T-cell (primary cell): ENCODE measurements around the gene TGFBR2. TPM values are rescaled to one million over a fixed set of nuclear protein-coding genes. Genes with fewer than 3 reads are reported as not detected.
A peak's percentile ranks its signal among the peaks of the same experiment; 100 is the strongest.

Source experiments
- ATAC-seq, 4 experiments: fragments of 200-7000 bp in 3 of 4; fragments of 150-1000 bp in 1 of 4; cut with Tn5 transposase; replicated peaks in 1 of 4; 1 replicate in 3 of 4; 2 replicates in 1 of 4; pipeline ENCODE4 v1.10.0; 2021; ENCODE audit warnings: moderate library complexity in 3 of 4, mild to moderate bottlenecking in 2 of 4, moderate number of reproducible peaks in 1 of 4
- CTCF ChIA-PET, 2 donors: fragments of 300-600 bp; sonication (Branson Sonifier 250); formaldehyde crosslinking; loops; one replicate each; lab custom pipeline; 2022; ENCODE audit warnings: antibody characterized with exemption in 2 of 2; lab: Charles Lee
- POLR2A ChIA-PET, 2 donors: fragments of 300-600 bp; sonication (Branson Sonifier 250); formaldehyde crosslinking; loops; one replicate each; lab custom pipeline; 2022; ENCODE audit warnings: antibody characterized with exemption in 2 of 2; lab: Charles Lee
- DNase-seq, 35 experiments: peaks; one replicate each; pipeline versions ENCODE4 v3.0.0 to v3.0.0-alpha.2; 2013 to 2023
- H3K27ac ChIP-seq: one replicate; pipeline ENCODE4 v1.5.1; 2013; ENCODE audit warnings: low read length
- H3K27me3 ChIP-seq, 2 experiments: replicated peaks in 1 of 2; 1 replicate in 1 of 2; 2 replicates in 1 of 2; pipeline versions ENCODE4 v1.6.1 to v1.7.0; 2013; ENCODE audit warnings: low read length in 1 of 2, mixed read lengths in 1 of 2; ENCODE audit not compliant: control insufficient read depth in 2 of 2, insufficient read depth in 2 of 2; ENCODE audit errors: extremely low read depth in 1 of 2
- H3K36me3 ChIP-seq, 2 donors: 1 replicate in 1 of 2; 2 replicates in 1 of 2; pipeline versions ENCODE4 v1.6.1 to v1.7.0; 2013; ENCODE audit warnings: low read length in 1 of 2; ENCODE audit not compliant: control insufficient read depth in 2 of 2, insufficient read depth in 1 of 2; ENCODE audit errors: extremely low read depth in 1 of 2
- H3K4me1 ChIP-seq, 2 experiments: 1 replicate in 1 of 2; 2 replicates in 1 of 2; pipeline versions ENCODE4 v1.6.1 to v1.7.0; 2013; ENCODE audit warnings: low read length in 2 of 2, mixed read lengths in 1 of 2; ENCODE audit not compliant: insufficient read depth in 2 of 2, control insufficient read depth in 1 of 2; ENCODE audit errors: extremely low read depth in 1 of 2
- H3K4me3 ChIP-seq, 2 donors: 1 replicate in 1 of 2; 2 replicates in 1 of 2; pipeline versions ENCODE4 v1.5.1 to v1.7.0; 2013; ENCODE audit warnings: mild to moderate bottlenecking in 2 of 2, low read length in 1 of 2, moderate library complexity in 1 of 2; ENCODE audit not compliant: control insufficient read depth in 1 of 2; ENCODE audit errors: extremely low read depth in 1 of 2
- H3K9me3 ChIP-seq: 2 replicates; pipeline ENCODE4 v1.7.0; 2013
- H3K27ac Mint-ChIP-seq, 2 donors: one replicate each; pipeline ENCODE4 v1.8.0; 2020 to 2021; ENCODE audit warnings: mild to moderate bottlenecking in 2 of 2, mixed read lengths in 2 of 2
- H3K27me3 Mint-ChIP-seq, 2 donors: one replicate each; pipeline ENCODE4 v1.8.0; 2021 to 2022; ENCODE audit warnings: mixed read lengths in 2 of 2
- H3K36me3 Mint-ChIP-seq: one replicate; pipeline ENCODE4 v1.8.0; 2021; ENCODE audit warnings: mixed read lengths
- H3K4me1 Mint-ChIP-seq, 3 donors: one replicate each; pipeline ENCODE4 v1.8.0; 2020 to 2022; ENCODE audit warnings: mixed read lengths in 3 of 3, mild to moderate bottlenecking in 1 of 3
- H3K4me3 Mint-ChIP-seq, 3 donors: one replicate each; pipeline ENCODE4 v1.8.0; 2020 to 2022; ENCODE audit warnings: mild to moderate bottlenecking in 3 of 3, mixed read lengths in 3 of 3, moderate library complexity in 3 of 3
- H3K9me3 Mint-ChIP-seq, 3 donors: one replicate each; pipeline ENCODE4 v1.8.0; 2020 to 2022; ENCODE audit warnings: mixed read lengths in 3 of 3
- WGBS: methylation state at CpG from one replicate; pipeline ENCODE4 v1.1.5; 2013; ENCODE audit warnings: missing lambda C conversion rate; ENCODE audit not compliant: insufficient coverage; 5-methylcytosine and 5-hydroxymethylcytosine counted together
- total RNA-seq, 35 experiments: library from RNA in 6 of 35; stranded (reverse) in 6 of 35; fragments of 120-200 nt in 1 of 35; gene quantifications; one replicate each; pipeline versions ENCODE4 v1.2.1 to v1.2.4 and lab custom pipeline; 2013 to 2026

Gene TGFBR2
- total RNA-seq, 5 donors from 2014 or later (not counting 1 experiment from before 2014, with no cell fraction given) = 114 to 145 (median 127) TPM

GRCh38 chr3:30656624-30657141 lies 50.3 kb downstream of the TGFBR2 start:
- H3K4me1 Mint-ChIP-seq = peaks cover 97 to 99% (median 97%) of the 10 kb centered on the region in 3 donors
- WGBS = 100% methylated on average over 1 of the region's 3 CpGs
- no peaks in the 10 kb centered on the region for H3K9me3 Mint-ChIP-seq
- H3K4me3 ChIP-seq = no peak overlapping the region
- peaks cover 90 to 92% of the 10 kb centered on the region in 2 experiments for H3K4me1 ChIP-seq
- H3K27ac ChIP-seq = peak overlapping the region; percentile 97
- no peaks in the 10 kb centered on the region for H3K9me3 ChIP-seq
- H3K4me3 Mint-ChIP-seq = peak overlapping the region; percentile 42 to 76 (median 42)
- no peak for ATAC-seq
- peaks cover 6 to 75% of the 10 kb centered on the region in 2 donors for H3K36me3 ChIP-seq
- peak overlapping the region; percentile 95 to 96 for H3K27ac Mint-ChIP-seq
- no peaks in the 10 kb centered on the region for H3K27me3 Mint-ChIP-seq
- POLR2A ChIA-PET = interaction anchor here (0.6 kb wide), 3 partner anchors 12 to 478 kb away, joined by 3 read pairs; no protein-coding TSS in a partner anchor
- DNase-seq = no peak
- H3K36me3 Mint-ChIP-seq = peaks cover 68% of the 10 kb centered on the region
- H3K27me3 ChIP-seq = no peaks in the 10 kb centered on the region
- CTCF ChIA-PET = interaction anchor here (0.7 to 2.7 kb wide), 4 partner anchors 13 to 50 kb away, joined by 3 to 14 read pairs (median 4); partner anchors contain the start of gene TGFBR2 (in 1 of the 2)

- peaks cover 85 to 98% of the 10 kb centered on the region in 2 experiments for H3K4me1 ChIP-seq
- Mint-ChIP-seq H3K4me1 (peaks cover 97 to 99% (median 97%) of the 10 kb centered on the region in 3 donors), H3K27ac (peak overlapping the region; percentile 95 to 96), H3K36me3 (peaks cover 64% of the 10 kb centered on the region), H3K4me3 (peak overlapping the region; percentile 58 to 76 (median 62)), H3K9me3 (no peaks in the 10 kb centered on the region), H3K27me3 (no peaks in the 10 kb centered on the region)
- no peaks in the 10 kb centered on the region for H3K9me3 ChIP-seq
- ATAC-seq = peak; percentile 40 to 61 (median 46)
- H3K27ac ChIP-seq = peak overlapping the region; percentile 97
- peak in 29 of 35 experiments; percentile 25 to 87 (median 53) for DNase-seq
- WGBS = 6% methylated on average over 2 of the region's 3 CpGs
- no peaks in the 10 kb centered on the region for H3K27me3 ChIP-seq
- CTCF ChIA-PET = interaction anchor here (0.8 to 2.7 kb wide), 12 partner anchors 9 to 74 kb away, joined by 3 to 14 read pairs (median 3); partner anchors contain the start of gene TGFBR2 (in 1 of the 2)
- peaks cover 6 to 68% of the 10 kb centered on the region in 2 donors for H3K36me3 ChIP-seq
- POLR2A ChIA-PET = interaction anchor here (0.6 to 1.5 kb wide), 15 partner anchors 10 to 66 kb away, joined by 3 to 15 read pairs (median 3); no protein-coding TSS in a partner anchor
- no peak overlapping the region for H3K4me3 ChIP-seq
Measured at GRCh38 chr3:30657914-30658313, 51.5 kb downstream of the TGFBR2 start.

DNA sequence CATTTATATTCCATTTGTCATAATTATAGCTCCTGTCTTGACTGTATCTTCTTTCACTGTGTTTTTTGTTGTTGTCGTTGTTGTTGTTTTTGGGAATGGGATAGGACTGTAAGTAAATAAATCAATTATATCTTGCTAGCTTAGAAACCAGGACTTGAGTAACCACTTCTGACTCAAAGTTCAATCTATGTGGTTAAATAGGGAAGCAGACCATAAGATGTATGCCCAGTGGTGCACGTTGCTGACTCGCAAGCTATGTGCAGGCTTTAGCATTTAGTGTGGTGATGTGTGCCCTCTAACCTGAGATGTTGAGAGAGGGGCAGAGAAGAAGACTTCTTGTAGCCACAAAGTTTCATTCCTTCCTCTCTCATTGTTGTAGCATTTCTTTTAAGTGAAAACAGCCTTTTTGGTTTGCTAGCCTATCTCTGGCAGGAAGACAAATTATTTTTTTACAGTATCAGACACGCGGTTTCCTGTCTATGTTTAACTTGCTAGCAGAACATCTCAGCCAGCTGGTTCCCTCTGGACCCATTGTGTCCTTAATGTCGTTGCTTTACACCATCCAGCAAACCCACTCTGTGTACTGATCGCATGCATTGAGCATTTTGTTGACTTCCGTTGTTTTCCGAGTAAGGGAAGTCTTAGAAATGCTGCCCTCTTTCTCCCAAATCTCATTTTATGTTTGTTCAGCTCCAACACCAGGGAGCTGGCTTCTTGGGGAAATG lies 52.1 kb downstream of the TGFBR2 start:
- Histone ChIP-seq H3K27ac (peak overlapping the region; percentile 97), H3K4me3 (peak overlapping the region in 1 of 2 donors; percentile 3)
- DNase-seq = peak in 31 of 35 experiments; percentile 28 to 79 (median 47)

DNA sequence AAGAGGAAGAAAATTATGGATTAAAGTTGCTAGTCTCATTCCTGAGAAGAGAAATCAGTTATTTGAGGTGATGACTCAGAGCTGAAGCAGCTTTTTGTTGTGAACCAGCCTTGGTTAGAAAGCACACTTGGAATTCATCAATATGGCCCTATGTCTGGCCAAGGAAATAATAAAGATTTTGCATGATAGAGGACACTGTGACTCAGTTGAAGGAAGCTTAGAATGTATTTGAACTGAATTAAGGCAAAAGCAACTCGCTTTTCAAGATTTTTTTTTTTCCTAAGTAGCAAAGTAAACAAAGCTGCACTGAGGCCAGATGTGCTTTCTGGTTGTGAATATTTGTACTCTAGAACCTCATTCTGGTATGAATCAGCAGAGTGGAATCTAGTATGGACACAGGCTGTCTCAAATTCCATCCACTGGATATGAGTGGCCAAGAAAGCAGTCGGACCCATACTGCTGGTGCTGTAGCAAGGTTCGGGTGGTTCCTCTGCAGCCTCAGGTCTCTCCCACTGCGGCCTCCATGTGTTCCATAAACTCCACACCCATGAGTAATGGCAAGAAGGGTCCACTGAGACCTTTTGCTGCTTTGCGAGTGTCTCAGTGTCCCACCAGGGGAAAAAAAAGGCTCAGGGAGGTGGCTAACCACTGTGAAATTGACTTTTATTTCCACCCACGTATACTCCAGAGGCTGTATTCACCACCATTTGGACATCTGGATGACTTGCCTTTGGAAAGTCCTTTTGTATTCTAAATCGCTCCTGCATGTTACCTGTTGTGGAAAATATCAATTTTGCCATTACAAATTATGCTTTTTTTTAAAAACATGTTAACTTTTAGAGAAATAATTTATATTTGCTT lies 53.1 kb downstream of the TGFBR2 start:
- peaks cover 6 to 61% of the 10 kb centered on the region in 2 donors for H3K36me3 ChIP-seq
- peak overlapping the region; percentile 97 for H3K27ac ChIP-seq
- POLR2A ChIA-PET = interaction anchor here (0.6 to 1.5 kb wide), 7 partner anchors 10 to 47 kb away, joined by 3 to 6 read pairs (median 4); no protein-coding TSS in a partner anchor
- peaks cover 97 to 99% (median 97%) of the 10 kb centered on the region in 3 donors for H3K4me1 Mint-ChIP-seq
- CTCF ChIA-PET = interaction anchor here (0.6 to 2.7 kb wide), 7 partner anchors 24 to 310 kb away, joined by 3 to 14 read pairs (median 5); partner anchors contain the start of gene TGFBR2 (in 1 of the 2)
- no peak for DNase-seq
- peaks cover 63% of the 10 kb centered on the region for H3K36me3 Mint-ChIP-seq
- no peak for ATAC-seq
- peaks cover 80 to 100% of the 10 kb centered on the region in 2 experiments for H3K4me1 ChIP-seq
- peak overlapping the region; percentile 95 to 96 for H3K27ac Mint-ChIP-seq
- H3K9me3 Mint-ChIP-seq = no peaks in the 10 kb centered on the region
- 100% methylated on average over 1 of the region's 7 CpGs for WGBS
- no peaks in the 10 kb centered on the region for H3K9me3 ChIP-seq
- peak overlapping the region; percentile 58 to 76 (median 62) for H3K4me3 Mint-ChIP-seq
- H3K27me3 Mint-ChIP-seq = no peaks in the 10 kb centered on the region
- H3K4me3 ChIP-seq = peak overlapping the region in 1 of 2 donors; percentile 33
- H3K27me3 ChIP-seq = no peaks in the 10 kb centered on the region

More for the DNA sequence above, 52.1 kb downstream of the TGFBR2 start:
- Mint-ChIP-seq H3K27me3 (no peaks in the 10 kb centered on the region), H3K9me3 (no peaks in the 10 kb centered on the region), H3K4me1 (peaks cover 97 to 99% (median 97%) of the 10 kb centered on the region in 3 donors), H3K36me3 (peaks cover 65% of the 10 kb centered on the region), H3K4me3 (peak overlapping the region; percentile 58 to 76 (median 62)), H3K27ac (peak overlapping the region; percentile 95 to 96)
- 0% methylated on average over 2 of the region's 9 CpGs for WGBS
- peaks cover 82 to 100% of the 10 kb centered on the region in 2 experiments for H3K4me1 ChIP-seq
- CTCF ChIA-PET = interaction anchor here (0.5 to 2.7 kb wide), 18 partner anchors 9 to 309 kb away, joined by 3 to 14 read pairs (median 4); partner anchors contain the start of gene TGFBR2 (in 1 of the 2)
- no peaks in the 10 kb centered on the region for H3K27me3 ChIP-seq
- H3K9me3 ChIP-seq = no peaks in the 10 kb centered on the region
- POLR2A ChIA-PET = interaction anchor here (0.6 to 1.5 kb wide), 17 partner anchors 11 to 66 kb away, joined by 3 to 15 read pairs (median 3); no protein-coding TSS in a partner anchor
- peak; percentile 58 to 72 (median 68) for ATAC-seq
- H3K36me3 ChIP-seq = peaks cover 6 to 69% of the 10 kb centered on the region in 2 donors

DNA sequence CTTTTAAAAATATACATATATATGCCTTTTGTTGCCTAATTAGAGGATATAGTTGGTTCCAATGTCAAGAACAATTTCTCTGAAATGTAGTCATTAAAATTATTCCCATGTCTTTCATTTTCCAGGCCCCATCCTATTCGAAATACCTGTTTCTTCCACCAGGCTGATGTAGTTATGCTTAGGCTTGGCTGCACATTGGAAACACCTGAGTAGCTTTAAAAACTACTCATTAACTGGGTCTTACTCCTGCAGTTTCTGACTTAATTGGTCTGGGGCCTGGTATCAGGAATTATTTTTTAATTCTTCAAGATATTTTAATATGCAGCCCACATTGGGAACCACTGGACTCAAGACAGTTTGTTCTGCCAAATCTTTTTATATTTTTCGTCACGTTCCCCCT lies 53.7 kb downstream of the TGFBR2 start:
- peak overlapping the region; percentile 93 to 95 for H3K27ac Mint-ChIP-seq
- ChIA-PET POLR2A (interaction anchor here (0.6 to 1.5 kb wide), 3 partner anchors 45 to 60 kb away, joined by 3 to 6 read pairs (median 3); no protein-coding TSS in a partner anchor), CTCF (interaction anchor here in 1 of 2 donors (0.6 to 0.9 kb wide), 2 partner anchors 54 to 341 kb away, joined by 3 to 4 read pairs; partner anchors contain the start of gene TGFBR2)
- H3K4me3 ChIP-seq = no peak overlapping the region
- peak overlapping the region in 1 of 3 donors; percentile 55 for H3K4me3 Mint-ChIP-seq
- peak overlapping the region; percentile 59 for H3K27ac ChIP-seq
- H3K27me3 ChIP-seq = no peaks in the 10 kb centered on the region
- H3K36me3 ChIP-seq = peaks cover 6 to 55% of the 10 kb centered on the region in 2 donors
- ATAC-seq (no peak), DNase-seq (no peak)
- peaks cover 97 to 99% (median 97%) of the 10 kb centered on the region in 3 donors for H3K4me1 Mint-ChIP-seq
- no peaks in the 10 kb centered on the region for H3K27me3 Mint-ChIP-seq
- H3K36me3 Mint-ChIP-seq = peaks cover 57% of the 10 kb centered on the region
- H3K4me1 ChIP-seq = peaks cover 78 to 99% of the 10 kb centered on the region in 2 experiments
- no peaks in the 10 kb centered on the region for H3K9me3 Mint-ChIP-seq
- H3K9me3 ChIP-seq = no peaks in the 10 kb centered on the region
- WGBS = no CpG with 5 or more reads among the region's 3 CpGs
